GM19043 (cell line): ENCODE data around the gene CDC20B.

ENCODE experiments used
- ATAC-seq: cut with Tn5 transposase; IDR thresholded peaks from one replicate; pipeline ENCODE4 v1.9.1; 2021; ENCODE audit warnings: low read depth; ENCODE audit not compliant: unreplicated experiment

CDC20B gene

DNA sequence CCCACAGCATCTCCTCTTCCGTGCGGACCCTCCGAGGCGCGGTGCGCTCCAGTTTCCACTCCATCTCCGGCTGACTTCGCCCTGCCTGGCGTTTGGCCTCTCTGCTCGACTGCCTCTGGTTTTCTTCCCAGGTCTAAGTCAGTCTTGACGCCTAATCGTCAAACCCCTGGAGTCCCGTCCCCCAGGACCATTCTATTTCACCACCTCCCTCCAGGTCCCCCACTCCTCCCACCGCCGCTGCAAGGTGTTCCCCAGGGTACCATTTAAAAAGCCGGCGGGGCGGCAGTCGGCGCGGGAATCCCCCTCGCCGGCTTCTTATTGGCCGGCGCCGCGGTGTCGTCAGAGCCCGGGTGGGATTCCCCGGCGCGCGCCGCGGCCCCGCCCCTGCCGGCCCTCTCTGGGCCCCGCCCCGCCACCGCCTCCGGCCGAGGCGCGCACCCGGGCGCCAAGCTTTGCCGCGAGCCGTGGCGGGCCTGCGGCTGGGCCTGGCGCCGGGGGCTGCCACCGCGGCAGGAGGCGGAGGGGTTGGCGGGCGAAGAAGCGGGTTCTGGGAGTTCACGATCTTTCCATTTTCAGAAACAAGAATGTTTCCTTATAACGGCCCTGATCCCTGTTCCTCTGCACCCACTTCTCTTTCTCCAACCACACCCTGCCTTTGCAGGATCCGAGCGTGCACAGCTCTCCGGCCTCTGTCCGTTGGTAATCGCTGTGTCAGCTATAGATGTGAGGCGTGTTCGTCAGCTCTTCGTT lies at the start of gene CDC20B:
Gene CDC20B, minus strand, starts transcription at position 241 of the 750 bp plus-strand sequence. Its CDS starts 177 bp downstream, at position 64.
- peak; percentile 71 for ATAC-seq

GRCh38 chr5:55222092-55222984 lies 49.4 kb upstream of the CDC20B start:
- ATAC-seq: no peak

DNA sequence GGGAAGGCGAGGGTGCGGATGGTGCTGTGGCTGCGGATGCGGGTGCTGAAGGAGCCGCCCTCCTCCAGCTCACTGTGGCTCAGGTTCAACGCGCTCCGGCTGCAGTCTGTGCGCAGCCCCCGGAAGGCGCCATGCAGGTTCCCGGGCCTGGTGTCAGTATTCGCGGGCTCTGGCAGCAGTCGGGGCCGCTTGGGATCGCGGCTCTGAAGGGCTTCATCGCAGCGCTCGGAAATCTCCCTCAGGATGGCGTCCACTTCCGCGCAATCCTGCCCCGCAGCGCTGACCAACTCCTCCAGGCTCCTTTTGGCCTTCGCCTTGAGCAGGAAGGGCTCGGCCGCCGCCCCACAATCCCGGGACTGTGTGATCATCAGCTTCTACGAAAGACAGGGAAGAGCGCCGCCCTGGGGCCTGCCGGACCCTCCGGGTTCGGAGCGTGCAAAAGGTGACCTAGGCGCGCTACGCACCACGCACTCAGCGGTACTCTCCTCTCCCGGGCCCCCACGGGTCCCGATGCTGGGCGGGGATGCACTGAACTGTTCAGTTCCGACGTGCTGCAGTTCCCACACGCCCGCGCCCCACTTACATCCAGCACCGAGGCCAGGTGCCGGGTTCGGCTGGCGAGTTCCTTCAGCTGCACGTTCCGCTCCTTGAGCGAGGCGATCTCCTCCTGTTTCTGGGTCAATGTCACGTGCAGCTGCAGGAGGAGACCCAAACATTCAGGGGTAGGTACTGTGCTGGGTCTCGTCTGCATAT lies 47.6 kb upstream of the CDC20B start:
- ATAC-seq: no peak

- no peak for ATAC-seq
Observed at GRCh38 chr5:55219770-55220169, 46.8 kb upstream of the CDC20B start.

- no peak for ATAC-seq
Observed at GRCh38 chr5:55218967-55219366, 46.0 kb upstream of the CDC20B start.

DNA sequence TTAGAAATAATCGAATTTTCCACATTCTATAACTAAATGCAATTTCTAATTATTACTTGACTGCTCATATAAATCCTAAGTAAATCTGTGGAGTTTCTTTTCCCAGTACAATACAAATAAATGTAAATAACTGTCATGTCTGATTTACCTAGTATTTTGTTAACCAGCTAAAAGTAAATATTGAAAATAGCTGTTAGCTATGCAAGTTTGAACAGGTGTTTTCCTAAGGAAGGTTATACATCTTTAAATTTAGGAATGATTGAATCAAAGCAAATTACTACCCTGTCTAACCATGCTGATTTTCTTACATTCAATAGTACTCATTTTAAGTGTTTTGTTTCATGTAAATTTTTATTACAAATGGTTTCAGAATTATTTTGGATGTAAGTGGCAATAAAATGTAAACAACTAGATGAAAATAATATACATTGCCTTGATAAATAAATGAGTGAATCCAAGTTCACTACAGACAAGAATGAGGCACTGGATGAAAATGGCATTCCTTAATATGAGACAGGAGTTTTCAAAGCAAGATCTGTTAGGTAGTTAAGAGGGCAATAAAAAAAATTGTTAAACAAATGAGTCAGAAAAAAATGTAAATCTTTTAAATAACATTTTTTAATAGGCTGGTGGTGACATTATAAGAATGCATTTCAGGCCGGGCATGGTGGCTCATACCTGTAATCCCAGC lies 38.4 kb upstream of the CDC20B start:
- no peak for ATAC-seq

GRCh38 chr5:55205001-55205400 lies 32.0 kb upstream of the CDC20B start:
- ATAC-seq: no peak

- no peak for ATAC-seq
Observed at GRCh38 chr5:55191165-55191564, 18.2 kb upstream of the CDC20B start.

GRCh38 chr5:55188656-55189540 lies 15.9 kb upstream of the CDC20B start:
- ATAC-seq: no peak

DNA sequence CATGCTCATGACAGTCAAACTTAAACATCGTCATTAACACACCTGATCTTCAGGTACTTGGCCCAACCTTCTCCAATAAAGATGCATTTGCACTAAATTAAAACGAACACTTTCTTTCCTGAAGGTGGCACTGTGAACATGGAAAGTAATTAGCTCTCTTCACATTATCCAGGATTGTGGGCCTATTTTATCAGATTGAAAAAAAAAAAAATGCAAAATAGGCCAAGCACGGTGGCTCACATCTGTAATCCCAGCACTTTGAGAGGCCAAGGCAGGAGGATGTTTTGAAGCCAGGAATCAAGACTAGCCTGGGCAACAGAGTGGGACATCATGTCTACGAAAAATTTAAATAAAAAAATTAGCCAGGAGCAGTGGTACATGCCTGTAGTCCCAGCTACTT lies 14.4 kb upstream of the CDC20B start:
- no peak for ATAC-seq

DNA sequence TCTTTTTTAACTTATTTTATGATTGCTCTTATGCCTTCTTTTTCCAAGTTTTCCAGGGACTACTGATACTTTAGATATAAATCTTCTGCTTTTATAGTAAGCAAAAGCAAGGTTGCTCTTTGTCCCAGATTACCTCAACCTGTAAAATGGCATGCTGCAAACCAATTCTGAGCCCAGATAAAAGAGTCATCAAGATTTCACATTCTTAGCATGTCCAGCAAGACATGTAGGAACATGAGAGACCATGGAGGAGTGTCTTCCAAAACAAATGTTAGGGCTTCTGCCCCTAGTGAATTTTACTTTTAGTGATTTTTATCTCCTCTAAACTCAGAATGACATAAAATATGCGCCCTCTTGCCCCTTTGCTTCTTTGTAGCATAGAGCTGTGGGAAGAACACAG lies 7.0 kb upstream of the CDC20B start:
- no peak for ATAC-seq

GRCh38 chr5:55177078-55177477 lies 4.1 kb upstream of the CDC20B start:
- no peak for ATAC-seq

DNA sequence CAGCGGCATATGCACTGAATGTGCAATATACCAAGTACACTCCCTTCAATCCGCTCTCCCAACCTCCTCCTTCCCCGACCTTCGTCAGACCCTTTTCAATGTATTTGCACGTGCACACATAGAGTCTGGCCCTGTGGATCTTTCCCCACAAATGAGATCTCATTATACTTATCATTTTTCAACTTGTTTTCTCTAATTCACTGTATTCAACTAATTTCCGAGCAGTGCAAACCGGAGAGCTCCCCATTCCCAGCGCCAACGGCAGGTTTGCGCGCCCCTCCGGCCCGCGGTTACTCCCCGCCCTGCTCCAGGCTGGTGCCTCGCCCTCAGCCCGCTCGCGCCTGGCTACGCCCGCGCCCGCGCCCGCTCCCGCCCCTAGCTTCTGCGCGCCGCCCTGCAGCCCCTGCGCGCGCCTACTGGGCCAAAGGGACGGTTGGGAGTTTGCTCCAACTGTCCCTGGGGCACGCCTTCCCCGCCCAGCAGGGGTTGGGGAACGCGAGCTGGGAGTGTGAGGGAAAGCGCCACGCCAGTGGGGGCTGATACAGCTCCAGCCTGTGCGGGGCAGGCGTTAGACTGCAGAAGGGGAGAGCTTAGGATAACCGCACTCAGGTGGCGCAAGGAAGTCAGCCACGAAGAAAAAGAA lies 3.3 kb upstream of the CDC20B start:
- no peak for ATAC-seq

DNA sequence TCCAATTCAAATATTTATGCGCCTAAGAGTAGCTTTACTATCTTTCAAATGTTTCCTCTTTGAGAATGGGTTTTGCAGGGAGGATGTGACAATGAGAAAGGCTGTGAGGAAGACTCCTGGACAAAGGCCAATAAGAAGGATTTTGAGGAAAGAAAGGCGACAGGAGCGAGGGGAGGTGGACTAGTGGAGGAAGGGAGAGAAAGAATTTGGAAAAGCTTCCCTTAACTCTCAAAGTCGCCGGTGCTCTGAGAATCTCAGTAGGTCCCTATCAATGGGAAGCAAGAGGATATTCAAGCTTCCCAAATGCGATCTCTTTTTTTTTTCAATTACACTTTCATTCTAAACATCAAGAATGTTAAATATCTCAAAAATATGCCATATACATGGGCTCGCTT lies 2.8 kb upstream of the CDC20B start:
- no peak for ATAC-seq

GRCh38 chr5:55173687-55174230 lies 782 bp upstream of the CDC20B start:
- peak; percentile 13 for ATAC-seq

GRCh38 chr5:55172051-55172899 lies 702 bp downstream of the CDC20B start:
- ATAC-seq: peak; percentile 56

GRCh38 chr5:55171471-55171870 lies 1.5 kb downstream of the CDC20B start:
- ATAC-seq: no peak

DNA sequence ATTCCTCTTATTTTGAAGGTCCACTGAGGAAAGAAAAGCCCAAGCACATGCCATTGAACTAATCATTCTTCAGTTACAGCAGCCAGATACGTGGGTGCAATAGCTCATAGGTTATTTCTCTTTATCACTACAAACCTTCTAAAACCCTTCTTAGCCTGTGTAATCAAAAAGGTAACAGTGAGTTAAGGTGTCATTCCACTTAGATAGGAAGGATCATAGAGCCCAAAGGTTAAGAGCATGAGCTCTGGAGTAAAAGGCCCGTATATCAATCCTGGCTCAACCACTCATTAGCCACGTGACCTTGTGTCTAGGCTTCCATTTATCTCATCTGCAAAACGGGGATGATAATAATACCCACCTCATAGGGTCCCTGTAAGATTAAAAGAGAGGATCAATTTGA lies 10.3 kb downstream of the CDC20B start:
- ATAC-seq: no peak
